K562 (cell line): ENCODE measurements around the gene BBS1. TPM values are rescaled to one million over a fixed set of nuclear protein-coding genes. Genes with fewer than 3 reads are reported as not detected.

Experiments
- ATAC-seq: fragments of 200-7000 bp; cut with Tn5 transposase; 3 replicates; pipeline ENCODE4 v1.9.1; 2020; ENCODE audit warnings: moderate library complexity
- BruUV-seq: library from RNA; stranded (reverse); fragments of 400-500 nt; replicated peaks from 2 replicates; lab custom pipeline; 2021; lab: Mats Ljungman, UMichigan
- CTCF ChIA-PET: fragments of 300-600 bp; formaldehyde crosslinking; extraction: SDS; loops from one replicate; lab custom pipeline; 2021; ENCODE audit warnings: low intra/inter-chr PET ratio; lab: Yijun Ruan, JAX
- POLR2A ChIA-PET: fragments of 300-600, 350-650 bp; sonication (Branson Sonifier 250); formaldehyde crosslinking; extraction: SDS; loops from one replicate; lab custom pipeline; 2021; ENCODE audit warnings: antibody characterized with exemption, inconsistent platforms; lab: Yijun Ruan, JAX
- DNase-seq, 4 experiments: peaks; one replicate each; pipeline versions ENCODE4 v3.0.0 to v3.0.0-alpha.2; 2011 to 2018; ENCODE audit warnings: low spot score in 3 of 4, mixed read lengths in 3 of 4; ENCODE audit errors: extremely low read depth in 1 of 4
- FAIRE-seq: peaks from 2 replicates; lab custom pipeline; 2011; peaks lifted over from hg19 to GRCh38; lab: Jason Lieb, UNC
- H2AFZ ChIP-seq: 2 replicates; pipeline ENCODE4 v1.6.0; 2011; ENCODE audit warnings: low read depth, low read length, control low read depth, inconsistent platforms
- H3K27ac ChIP-seq: fragments of 200-600 bp; 3 replicates; pipeline ENCODE4 v1.8.0; 2011; ENCODE audit warnings: low read depth, mild to moderate bottlenecking, control low read depth, inconsistent platforms, low read length, moderate library complexity, mixed read lengths; ENCODE audit errors: extremely low read depth
- H3K27me3 ChIP-seq, 2 experiments: fragments of 300-600 bp in 1 of 2; 2 replicates in 1 of 2; 3 replicates in 1 of 2; pipeline versions ENCODE4 v1.6.0 to v1.8.0; 2011; ENCODE audit warnings: inconsistent platforms in 2 of 2, low read length in 2 of 2, mild to moderate bottlenecking in 1 of 2, mixed read lengths in 1 of 2, moderate library complexity in 1 of 2; ENCODE audit not compliant: control insufficient read depth in 2 of 2, insufficient read depth in 2 of 2
- H3K36me3 ChIP-seq: fragments of 300-600 bp; 3 replicates; pipeline ENCODE4 v1.8.0; 2011; ENCODE audit warnings: mild to moderate bottlenecking, low read length, inconsistent platforms; ENCODE audit not compliant: control insufficient read depth, insufficient read depth
- H3K4me1 ChIP-seq, 2 experiments: fragments of 200-600 bp in 1 of 2; replicated peaks in 1 of 2; 2 replicates in 1 of 2; 3 replicates in 1 of 2; pipeline versions ENCODE4 v1.5.1 to v1.8.0; 2011; ENCODE audit warnings: inconsistent platforms in 2 of 2, low read length in 2 of 2, mild to moderate bottlenecking in 1 of 2, mixed read lengths in 1 of 2, moderate library complexity in 1 of 2; ENCODE audit not compliant: control insufficient read depth in 2 of 2, insufficient read depth in 2 of 2
- H3K4me2 ChIP-seq: 2 replicates; pipeline ENCODE4 v1.6.1; 2011; ENCODE audit warnings: low read length, control low read depth, inconsistent platforms, mixed read lengths; ENCODE audit not compliant: insufficient read depth
- H3K4me3 ChIP-seq: fragments of 200-600 bp; sonication (generic), shearing (Covaris generic); 2 replicates; pipeline ENCODE4 v1.5.1; 2016; ENCODE audit warnings: control low read depth, inconsistent platforms
- H3K79me2 ChIP-seq: fragments of 200-600 bp; 3 replicates; pipeline ENCODE4 v1.8.0; 2011; ENCODE audit warnings: low read length, inconsistent platforms; ENCODE audit not compliant: control insufficient read depth, insufficient read depth
- H3K9ac ChIP-seq, 2 experiments: 2 replicates each; pipeline versions ENCODE4 v1.6.0 to v1.6.1; 2011; ENCODE audit warnings: low read depth in 2 of 2, low read length in 2 of 2, control low read depth in 1 of 2, inconsistent platforms in 1 of 2, mild to moderate bottlenecking in 1 of 2, mixed read lengths in 1 of 2; ENCODE audit not compliant: insufficient read depth in 1 of 2
- H3K9me1 ChIP-seq: one replicate; pipeline ENCODE4 v1.6.0; 2011; ENCODE audit warnings: inconsistent platforms, mild to moderate bottlenecking, low read length, moderate library complexity; ENCODE audit not compliant: control insufficient read depth, insufficient read depth
- H3K9me3 ChIP-seq: replicated peaks from 2 replicates; pipeline ENCODE4 v1.5.1; 2011; ENCODE audit warnings: low read depth, low read length, inconsistent platforms; ENCODE audit not compliant: control insufficient read depth, insufficient read depth
- H4K20me1 ChIP-seq: replicated peaks from 2 replicates; pipeline ENCODE4 v1.6.1; 2011; ENCODE audit warnings: low read length, inconsistent platforms, mixed read lengths; ENCODE audit not compliant: control insufficient read depth, insufficient read depth
- CREM ChIP-seq: IDR thresholded peaks from 2 replicates; pipeline ENCODE4 v1.6.1; 2014; ENCODE audit warnings: antibody characterized with exemption, low read depth
- CTBP1 ChIP-seq: fragments of 450-650 bp; IDR thresholded peaks from 2 replicates; pipeline ENCODE4 v1.6.1; 2016; ENCODE audit warnings: borderline replicate concordance
- DACH1 ChIP-seq: fragments of 450-650 bp; IDR thresholded peaks from 2 replicates; pipeline ENCODE4 v1.6.1; 2018; ENCODE audit not compliant: partially characterized antibody
- EGR1 ChIP-seq: fragments of 450-650 bp; conservative IDR thresholded peaks from 2 replicates; pipeline ENCODE4 v1.6.1; 2017; ENCODE audit warnings: mild to moderate bottlenecking
- KLF16 ChIP-seq: IDR thresholded peaks from 2 replicates; pipeline ENCODE4 v1.6.1; 2016; ENCODE audit warnings: antibody characterized with exemption
- MBD1 ChIP-seq: fragments of 250-450 bp; sonication (Bioruptor Pico); IDR thresholded peaks from 2 replicates; pipeline ENCODE4 v1.8.0; 2022; ENCODE audit warnings: inconsistent platforms
- NBN ChIP-seq: fragments of 450-650 bp; IDR thresholded peaks from 2 replicates; pipeline ENCODE4 v1.6.1; 2016; ENCODE audit warnings: low read depth, mild to moderate bottlenecking
- ZNF717 ChIP-seq: fragments of 250-450 bp; sonication (Bioruptor Pico); IDR thresholded peaks from 2 replicates; pipeline ENCODE4 v1.5.0; 2021
- WGBS: fragments of 100-300 bp; shearing (Covaris generic); methylation state at CpG from one replicate; pipeline ENCODE4 v1.1.6; 2016; ENCODE audit warnings: low coverage, mixed read lengths; ENCODE audit not compliant: insufficient coverage; ENCODE audit errors: missing lambda C conversion rate; 5-methylcytosine and 5-hydroxymethylcytosine counted together
- in situ Hi-C: fragments of 300-500 bp; cut with MboI; formaldehyde crosslinking; loops from 4 replicates; pipeline ENCODE4 v1.15.0; 2018; ENCODE audit warnings: inconsistent platforms, mixed read lengths
- intact Hi-C: fragments of 100-400 bp; cut with micrococcal nuclease; formaldehyde crosslinking; loops from 2 replicates; pipeline ENCODE4 v1.14.2; 2022
- polyA plus RNA-seq, 8 experiments: library from polyadenylated mRNA; depleted of rRNA in 4 of 8; stranded (reverse) in 5 of 8; unstranded in 3 of 8; fragments of >200 nt; fragmentation: Nextera tagmentation in 2 of 8; fragmentation: Illumina TruSeq in 1 of 8; extraction: Ambion mirVana in 2 of 8; extraction: Trizol in 1 of 8; gene quantifications; 2 replicates each; pipeline versions ENCODE4 v1.2.1 to v1.2.3, GENCODE V29; 2011 to 2014; ENCODE audit warnings: inconsistent platforms in 1 of 8, missing spikeins in 1 of 8
- total RNA-seq, 7 experiments: library from RNA; depleted of rRNA in 6 of 7; stranded (reverse); fragments of >200 nt in 6 of 7; fragmentation: Illumina TruSeq in 2 of 7; extraction: Trizol in 2 of 7; gene quantifications; 2 replicates each; pipeline versions ENCODE4 v1.2.1 to v1.2.3, GENCODE V29; 2011 to 2021; ENCODE audit warnings: low replicate concordance in 1 of 7

The BBS1 gene
- total and polyA plus RNA-seq, 9 of the 15 experiments (the other 6 are each of a cell fraction or from before 2014, with no cell fraction given) = 9.0 to 19.8 (median 12.1) TPM

GRCh38 chr11:66579017-66579606, 68.7 kb downstream of the BBS1 start (continued):
- TF ChIP-seq CREM = peak; percentile 29; the same call in 1 of the 2 replicates
- TF ChIP-seq CTBP1 = peak; percentile 39; the same call in 1 of the 2 replicates
- TF ChIP-seq NBN = no peak
- no peak for TF ChIP-seq DACH1

- Histone ChIP-seq H3K79me2 (no peaks in the 10 kb centered on the region), H3K9ac (no peak overlapping the region), H3K27ac (no peak overlapping the region), H3K4me3 (no peak overlapping the region), H3K4me2 (no peak overlapping the region), H3K27me3 (no peaks in the 10 kb centered on the region), H4K20me1 (no peaks in the 10 kb centered on the region), H3K4me1 (peaks cover 3 to 5% of the 10 kb centered on the region in 2 experiments; a peak in 2 of 5 replicates), H3K9me1 (no peaks in the 10 kb centered on the region), H3K36me3 (no peaks in the 10 kb centered on the region), H3K9me3 (peaks cover 3% of the 10 kb centered on the region; the same call in 1 of the 2 replicates), H2AFZ (no peak overlapping the region)
- intact Hi-C loops (no loop called here), in situ Hi-C loops (no loop called here)
- FAIRE-seq = no peak
- 43% methylated on average over 5 of the region's 5 CpGs for WGBS
- no peak for ATAC-seq
- no TSS peak for BruUV-seq
- ChIA-PET POLR2A (interaction anchor here (0.5 to 1.2 kb wide), 6 partner anchors 32 to 1969 kb away, joined by 3 to 4 read pairs (median 3); no protein-coding TSS in a partner anchor), CTCF (no interaction called here)
- TF ChIP-seq ZNF717 (CRISPR knock-in tag) (no peak), KLF16 (no peak), MBD1 (CRISPR knock-in tag) (no peak), EGR1 (peak; percentile 69)
- no peak for DNase-seq
Measured at GRCh38 chr11:66580803-66581202, 70.4 kb downstream of the BBS1 start.
